K562 (cell line): ENCODE data around the gene FIZ1. TPM values are rescaled to one million over a fixed set of nuclear protein-coding genes. Genes with fewer than 3 reads are reported as not detected.

Experiments
- ARID2 ChIP-seq: fragments of 450-650 bp; IDR thresholded peaks from 2 replicates; pipeline ENCODE4 v1.6.1; 2017; ENCODE audit warnings: antibody characterized with exemption, mild to moderate bottlenecking
- ATF2 ChIP-seq: sonication (generic); formaldehyde crosslinking; IDR thresholded peaks from 2 replicates; pipeline ENCODE4 v1.8.1; 2022; ENCODE audit warnings: missing genetic modification reagents
- GATAD2A ChIP-seq: fragments of 450-650 bp; IDR thresholded peaks from 2 replicates; pipeline ENCODE4 v1.6.1; 2017
- KLF16 ChIP-seq: IDR thresholded peaks from 2 replicates; pipeline ENCODE4 v1.6.1; 2016; ENCODE audit warnings: antibody characterized with exemption
- MCM5 ChIP-seq: fragments of 450-650 bp; IDR thresholded peaks from 2 replicates; pipeline ENCODE4 v1.6.1; 2016; ENCODE audit warnings: low read depth
- NR2C1 ChIP-seq, 2 experiments: fragments of 450-650 bp; IDR thresholded peaks; 2 replicates each; pipeline ENCODE4 v1.6.1; 2017; ENCODE audit warnings: mild to moderate bottlenecking in 2 of 2, antibody characterized with exemption in 1 of 2, inconsistent platforms in 1 of 2, missing compliant biosample characterization in 1 of 2, missing genetic modification characterization in 1 of 2
- PCBP1 ChIP-seq: fragments of 200-400 bp; formaldehyde crosslinking; IDR thresholded peaks from 2 replicates; pipeline ENCODE4 v1.6.1; 2018; ENCODE audit warnings: mild to moderate bottlenecking, low read depth, low read length; ENCODE audit not compliant: poor library complexity, severe bottlenecking
- SMAD4 ChIP-seq: fragments of 250-450 bp; sonication (Bioruptor Pico); conservative IDR thresholded peaks from 2 replicates; pipeline ENCODE4 v1.8.0; 2021; ENCODE audit warnings: inconsistent platforms, mild to moderate bottlenecking, moderate library complexity
- STAT5A ChIP-seq: IDR thresholded peaks from 2 replicates; pipeline ENCODE4 v1.6.1; 2012; ENCODE audit warnings: low read length, inconsistent platforms, borderline replicate concordance
- XRCC5 ChIP-seq: fragments of 200-400 bp; formaldehyde crosslinking; IDR thresholded peaks from 2 replicates; pipeline ENCODE4 v1.6.1; 2017; ENCODE audit warnings: low read depth, mild to moderate bottlenecking, low read length
- ZKSCAN1 ChIP-seq: fragments of 150-350 bp; IDR thresholded peaks from 2 replicates; pipeline ENCODE4 v1.6.1; 2016; ENCODE audit warnings: low read depth, low read length
- ZMIZ1 ChIP-seq, 2 experiments: fragments of 150-350 bp in 1 of 2; IDR thresholded peaks; 2 replicates each; pipeline ENCODE4 v1.6.1; 2012 to 2016; ENCODE audit warnings: low read depth in 2 of 2, low read length in 2 of 2, mild to moderate bottlenecking in 1 of 2, moderate library complexity in 1 of 2
- ZNF175 ChIP-seq: fragments of 200-800 bp; sonication (Bioruptor generic); IDR thresholded peaks from 2 replicates; pipeline ENCODE4 v1.6.1; 2016; ENCODE audit warnings: low read depth, mild to moderate bottlenecking, missing genetic modification characterization, missing compliant biosample characterization
- ZNF583 ChIP-seq: fragments of 250-450 bp; sonication (Bioruptor Pico); IDR thresholded peaks from 2 replicates; pipeline ENCODE4 v1.4.0; 2020
- ZNF639 ChIP-seq, 2 experiments: fragments of 200-800 bp in 1 of 2; sonication (Bioruptor generic) in 1 of 2; sonication (generic) in 1 of 2; formaldehyde crosslinking in 1 of 2; IDR thresholded peaks in 1 of 2; conservative IDR thresholded peaks in 1 of 2; 2 replicates each; pipeline versions ENCODE4 v1.5.0 to v1.6.1; 2016 to 2020; ENCODE audit warnings: missing compliant biosample characterization in 1 of 2, missing genetic modification characterization in 1 of 2, missing genetic modification reagents in 1 of 2
- polyA plus RNA-seq, 8 experiments: library from polyadenylated mRNA; depleted of rRNA in 4 of 8; stranded (reverse) in 5 of 8; unstranded in 3 of 8; fragments of >200 nt; fragmentation: Nextera tagmentation in 2 of 8; fragmentation: Illumina TruSeq in 1 of 8; extraction: Ambion mirVana in 2 of 8; extraction: Trizol in 1 of 8; gene quantifications; 2 replicates each; pipeline versions ENCODE4 v1.2.1 to v1.2.3, GENCODE V29; 2011 to 2014; ENCODE audit warnings: inconsistent platforms in 1 of 8, missing spikeins in 1 of 8
- total RNA-seq, 7 experiments: library from RNA; depleted of rRNA in 6 of 7; stranded (reverse); fragments of >200 nt in 6 of 7; fragmentation: Illumina TruSeq in 2 of 7; extraction: Trizol in 2 of 7; gene quantifications; 2 replicates each; pipeline versions ENCODE4 v1.2.1 to v1.2.3, GENCODE V29; 2011 to 2021; ENCODE audit warnings: low replicate concordance in 1 of 7
- TF ChIP-seq, protein P1 (sequence below): fragments of 450-650 bp; IDR thresholded peaks from 2 replicates; pipeline ENCODE4 v1.6.1; 2016; ENCODE audit warnings: missing biosample characterization, missing genetic modification characterization
- TF ChIP-seq, protein P2 (sequence below): fragments of 250-450 bp; sonication (Bioruptor Pico); IDR thresholded peaks from 2 replicates; pipeline ENCODE4 v1.8.0; 2022; ENCODE audit warnings: inconsistent platforms
- TF ChIP-seq, protein P3 (sequence below): fragments of 250-450 bp; sonication (Bioruptor Pico); IDR thresholded peaks from 2 replicates; pipeline ENCODE4 v1.9.0; 2021; ENCODE audit warnings: mild to moderate bottlenecking

The FIZ1 gene
- total and polyA plus RNA-seq, 9 of the 15 experiments (the other 6 are each of a cell fraction or from before 2014, with no cell fraction given): 0.79 to 17.5 (median 5.5) TPM

- TF ChIP-seq, protein P1, sequence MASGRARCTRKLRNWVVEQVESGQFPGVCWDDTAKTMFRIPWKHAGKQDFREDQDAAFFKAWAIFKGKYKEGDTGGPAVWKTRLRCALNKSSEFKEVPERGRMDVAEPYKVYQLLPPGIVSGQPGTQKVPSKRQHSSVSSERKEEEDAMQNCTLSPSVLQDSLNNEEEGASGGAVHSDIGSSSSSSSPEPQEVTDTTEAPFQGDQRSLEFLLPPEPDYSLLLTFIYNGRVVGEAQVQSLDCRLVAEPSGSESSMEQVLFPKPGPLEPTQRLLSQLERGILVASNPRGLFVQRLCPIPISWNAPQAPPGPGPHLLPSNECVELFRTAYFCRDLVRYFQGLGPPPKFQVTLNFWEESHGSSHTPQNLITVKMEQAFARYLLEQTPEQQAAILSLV (tag): no peak
- no peak for TF ChIP-seq ZNF583 (CRISPR knock-in tag)
- TF ChIP-seq PCBP1: peak; percentile 89
- no peak for TF ChIP-seq ARID2
- no peak for TF ChIP-seq MCM5
- no peak for TF ChIP-seq ZKSCAN1
- peak in 1 of 2 experiments; percentile 23; a peak in 1 of 4 replicates for TF ChIP-seq ZMIZ1 (IDR thresholded peaks at IDR 0.05; ENCODE audit: low read depth in 2 of 2, low read length in 2 of 2)
- TF ChIP-seq, protein P2, sequence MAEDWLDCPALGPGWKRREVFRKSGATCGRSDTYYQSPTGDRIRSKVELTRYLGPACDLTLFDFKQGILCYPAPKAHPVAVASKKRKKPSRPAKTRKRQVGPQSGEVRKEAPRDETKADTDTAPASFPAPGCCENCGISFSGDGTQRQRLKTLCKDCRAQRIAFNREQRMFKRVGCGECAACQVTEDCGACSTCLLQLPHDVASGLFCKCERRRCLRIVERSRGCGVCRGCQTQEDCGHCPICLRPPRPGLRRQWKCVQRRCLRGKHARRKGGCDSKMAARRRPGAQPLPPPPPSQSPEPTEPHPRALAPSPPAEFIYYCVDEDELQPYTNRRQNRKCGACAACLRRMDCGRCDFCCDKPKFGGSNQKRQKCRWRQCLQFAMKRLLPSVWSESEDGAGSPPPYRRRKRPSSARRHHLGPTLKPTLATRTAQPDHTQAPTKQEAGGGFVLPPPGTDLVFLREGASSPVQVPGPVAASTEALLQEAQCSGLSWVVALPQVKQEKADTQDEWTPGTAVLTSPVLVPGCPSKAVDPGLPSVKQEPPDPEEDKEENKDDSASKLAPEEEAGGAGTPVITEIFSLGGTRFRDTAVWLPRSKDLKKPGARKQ (CRISPR knock-in tag): no peak
- TF ChIP-seq GATAD2A: no peak
- peak in 1 of 2 experiments; percentile 95; a peak in 2 of 4 replicates for TF ChIP-seq ZNF639 (CRISPR knock-in tag; conservative IDR thresholded peaks at IDR 0.05 in 1 of 2, IDR thresholded peaks at IDR 0.05 in 1 of 2)
- no peak for TF ChIP-seq STAT5A
- TF ChIP-seq, protein P3, sequence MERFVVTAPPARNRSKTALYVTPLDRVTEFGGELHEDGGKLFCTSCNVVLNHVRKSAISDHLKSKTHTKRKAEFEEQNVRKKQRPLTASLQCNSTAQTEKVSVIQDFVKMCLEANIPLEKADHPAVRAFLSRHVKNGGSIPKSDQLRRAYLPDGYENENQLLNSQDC (CRISPR knock-in tag): no peak
- TF ChIP-seq ATF2 (CRISPR knock-in tag): no peak
- no peak for TF ChIP-seq XRCC5
- no peak for TF ChIP-seq ZNF175
- peak; percentile 50; the same call in 1 of the 2 replicates for TF ChIP-seq SMAD4 (CRISPR knock-in tag)
- TF ChIP-seq KLF16: no peak
- TF ChIP-seq NR2C1 (IDR thresholded peaks at IDR 0.05): no peak
- TF ChIP-seq NR2C1 (tag; IDR thresholded peaks at IDR 0.05): no peak
Measured at GRCh38 chr19:55598719-55599467, 424 bp downstream of the FIZ1 start (continued).
